Ishikawa (cell line): ENCODE measurements around the gene C4orf17.

Experiments used
- RAD21 ChIP-seq: IDR thresholded peaks from 2 replicates; pipeline ENCODE4 v1.6.1; 2012; ENCODE audit warnings: low read depth
- YY1 ChIP-seq: IDR thresholded peaks from 2 replicates; pipeline ENCODE4 v1.6.1; 2012; ENCODE audit warnings: low read depth

DNA sequence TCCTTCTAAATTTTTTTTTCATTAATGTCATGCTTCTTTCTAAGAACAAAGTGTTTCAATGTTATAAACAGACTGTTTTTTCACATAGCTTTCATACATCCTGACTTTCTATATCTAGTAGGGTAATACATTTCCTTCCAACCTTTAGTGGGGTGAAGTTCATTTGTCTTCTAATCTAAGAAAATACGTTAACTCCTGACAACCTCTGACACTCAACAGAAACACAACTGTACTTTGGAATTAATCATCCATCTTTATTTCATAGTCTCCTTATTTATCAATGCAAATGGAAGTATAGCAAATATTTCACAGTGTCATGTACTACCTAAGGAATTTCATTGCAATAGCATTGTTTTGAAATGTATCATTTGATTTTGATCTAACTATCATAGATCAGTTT, 61.1 kb downstream of the C4orf17 start:
- TF ChIP-seq YY1 (no peak), RAD21 (no peak)
